Measurements from ENCODE around the gene SDCBP2. TPM values are rescaled to one million over a fixed set of nuclear protein-coding genes. Genes with fewer than 3 reads are reported as not detected.

The SDCBP2 gene
- total RNA-seq, 4 donors from 2014 or later: 29.7 to 361 (median 306) TPM

- Histone ChIP-seq H3K9me3 (no peaks in the 10 kb centered on the region), H3K4me1 (peaks cover 0 to 9% (median 0%) of the 10 kb centered on the region in 4 donors), H3K27me3 (no peaks in the 10 kb centered on the region), H3K36me3 (no peaks in the 10 kb centered on the region), H3K4me3 (no peak overlapping the region), H3K27ac (no peak overlapping the region)
- TF ChIP-seq, protein P1, sequence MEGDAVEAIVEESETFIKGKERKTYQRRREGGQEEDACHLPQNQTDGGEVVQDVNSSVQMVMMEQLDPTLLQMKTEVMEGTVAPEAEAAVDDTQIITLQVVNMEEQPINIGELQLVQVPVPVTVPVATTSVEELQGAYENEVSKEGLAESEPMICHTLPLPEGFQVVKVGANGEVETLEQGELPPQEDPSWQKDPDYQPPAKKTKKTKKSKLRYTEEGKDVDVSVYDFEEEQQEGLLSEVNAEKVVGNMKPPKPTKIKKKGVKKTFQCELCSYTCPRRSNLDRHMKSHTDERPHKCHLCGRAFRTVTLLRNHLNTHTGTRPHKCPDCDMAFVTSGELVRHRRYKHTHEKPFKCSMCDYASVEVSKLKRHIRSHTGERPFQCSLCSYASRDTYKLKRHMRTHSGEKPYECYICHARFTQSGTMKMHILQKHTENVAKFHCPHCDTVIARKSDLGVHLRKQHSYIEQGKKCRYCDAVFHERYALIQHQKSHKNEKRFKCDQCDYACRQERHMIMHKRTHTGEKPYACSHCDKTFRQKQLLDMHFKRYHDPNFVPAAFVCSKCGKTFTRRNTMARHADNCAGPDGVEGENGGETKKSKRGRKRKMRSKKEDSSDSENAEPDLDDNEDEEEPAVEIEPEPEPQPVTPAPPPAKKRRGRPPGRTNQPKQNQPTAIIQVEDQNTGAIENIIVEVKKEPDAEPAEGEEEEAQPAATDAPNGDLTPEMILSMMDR (IDR thresholded peaks at IDR 0.05): no peak
- TF ChIP-seq POLR2A (IDR thresholded peaks at IDR 0.05): no peak
- peak in 1 of 3 donors; percentile 14 for DNase-seq
Observed at GRCh38 chr20:1282966-1283365, 46.0 kb downstream of the SDCBP2 start.

GRCh38 chr20:1281279-1282057, 47.5 kb downstream of the SDCBP2 start:
- TF ChIP-seq, protein P1 (IDR thresholded peaks at IDR 0.05): no peak
- TF ChIP-seq POLR2A (IDR thresholded peaks at IDR 0.05): no peak
- H3K4me3 ChIP-seq: no peak overlapping the region
- no peaks in the 10 kb centered on the region for H3K36me3 ChIP-seq
- peak overlapping the region in 1 of 4 donors; percentile 17 for H3K27ac ChIP-seq
- no peaks in the 10 kb centered on the region for H3K27me3 ChIP-seq
- no peaks in the 10 kb centered on the region for H3K9me3 ChIP-seq
- peak in 1 of 3 donors; percentile 13 for DNase-seq
- H3K4me1 ChIP-seq: peaks cover 0 to 9% (median 0%) of the 10 kb centered on the region in 4 donors

DNA sequence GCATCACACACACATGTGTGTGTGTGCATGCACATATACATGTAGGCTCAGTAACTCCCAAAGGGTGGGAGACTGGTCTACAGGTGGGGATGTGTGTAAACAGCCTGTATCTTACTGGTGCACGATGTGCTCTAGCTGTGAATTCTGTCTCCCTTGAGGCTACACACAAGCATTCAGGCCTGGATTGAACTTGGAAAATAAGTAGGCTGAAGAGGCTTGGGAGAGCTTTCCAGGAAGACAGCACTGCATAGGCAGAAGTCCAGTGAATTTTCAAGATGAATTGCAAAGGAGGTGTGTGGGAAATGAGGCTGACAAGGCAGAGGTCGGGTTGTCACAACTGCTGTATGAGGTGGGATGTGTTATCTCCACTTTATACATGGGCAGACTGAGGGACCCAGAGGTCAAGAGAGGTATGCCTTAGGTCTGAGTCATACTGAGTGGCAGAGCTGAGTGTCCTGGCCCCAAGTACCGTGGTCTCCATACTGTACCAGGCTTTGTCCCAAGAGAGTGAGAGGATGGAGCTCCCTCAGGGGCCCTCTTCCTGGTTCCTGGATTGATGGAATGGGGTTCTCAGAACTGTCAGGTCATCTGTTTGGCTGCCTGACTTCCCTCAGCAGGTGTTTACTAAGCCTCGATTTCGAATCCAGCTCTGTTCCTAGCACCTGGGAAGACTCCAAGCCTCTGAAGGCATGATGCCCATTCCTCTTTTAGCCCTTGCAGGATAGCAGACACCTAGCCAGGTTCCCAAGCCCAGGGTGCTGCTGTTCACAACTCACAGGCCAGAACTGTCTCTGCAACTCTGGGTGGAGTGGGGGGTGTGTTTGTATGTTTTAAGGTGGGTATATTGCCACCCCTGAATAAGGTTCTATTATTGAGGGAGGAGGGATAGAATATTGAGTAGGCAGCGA, 48.5 kb downstream of the SDCBP2 start:
- no peaks in the 10 kb centered on the region for H3K36me3 ChIP-seq
- no peak overlapping the region for H3K27ac ChIP-seq
- no peak overlapping the region for H3K4me3 ChIP-seq
- H3K27me3 ChIP-seq: no peaks in the 10 kb centered on the region
- no peak for DNase-seq
- TF ChIP-seq, protein P1 (IDR thresholded peaks at IDR 0.05): no peak
- no peak for TF ChIP-seq POLR2A (IDR thresholded peaks at IDR 0.05)
- peaks cover 0 to 9% (median 0%) of the 10 kb centered on the region in 4 donors for H3K4me1 ChIP-seq
- H3K9me3 ChIP-seq: no peaks in the 10 kb centered on the region

GRCh38 chr20:1278993-1279392, 49.9 kb downstream of the SDCBP2 start:
- peaks cover 0 to 9% (median 0%) of the 10 kb centered on the region in 4 donors for H3K4me1 ChIP-seq
- no peaks in the 10 kb centered on the region for H3K27me3 ChIP-seq
- TF ChIP-seq, protein P1 (IDR thresholded peaks at IDR 0.05): no peak
- TF ChIP-seq POLR2A (IDR thresholded peaks at IDR 0.05): no peak
- no peak overlapping the region for H3K27ac ChIP-seq
- H3K9me3 ChIP-seq: no peaks in the 10 kb centered on the region
- H3K4me3 ChIP-seq: no peak overlapping the region
- no peak for DNase-seq
- no peaks in the 10 kb centered on the region for H3K36me3 ChIP-seq

GRCh38 chr20:1277529-1278322, 51.2 kb downstream of the SDCBP2 start:
- H3K4me3 ChIP-seq: no peak overlapping the region
- peaks cover 0 to 9% (median 0%) of the 10 kb centered on the region in 4 donors for H3K4me1 ChIP-seq
- no peaks in the 10 kb centered on the region for H3K36me3 ChIP-seq
- H3K27me3 ChIP-seq: no peaks in the 10 kb centered on the region
- H3K27ac ChIP-seq: no peak overlapping the region
- no peak for DNase-seq
- H3K9me3 ChIP-seq: no peaks in the 10 kb centered on the region
- TF ChIP-seq, protein P1 (IDR thresholded peaks at IDR 0.05): no peak
- no peak for TF ChIP-seq POLR2A (IDR thresholded peaks at IDR 0.05)

All from Peyer's patch (tissue), 4 donors.